D721Med (cell line): ENCODE results near the gene NLK.
"Not testable (repeated sequence)": the region's sequence is repeated elsewhere in the genome, so short reads cannot be mapped to it uniquely, and the experiment has no call there.

Source experiments
- DNase-seq: peaks from one replicate; pipeline ENCODE4 v3.0.0; 2011; ENCODE audit warnings: low spot score; ENCODE audit not compliant: insufficient read length
- FAIRE-seq: peaks from 2 replicates; lab custom pipeline; 2011; peaks lifted over from hg19 to GRCh38; lab: Jason Lieb, UNC
- TF ChIP-seq, protein P1 (sequence below): IDR thresholded peaks from 2 replicates; pipeline ENCODE4 v1.5.1; 2012; ENCODE audit warnings: mild to moderate bottlenecking, control low read depth; ENCODE audit not compliant: insufficient read depth; ENCODE audit errors: missing control alignments

Gene NLK

DNA sequence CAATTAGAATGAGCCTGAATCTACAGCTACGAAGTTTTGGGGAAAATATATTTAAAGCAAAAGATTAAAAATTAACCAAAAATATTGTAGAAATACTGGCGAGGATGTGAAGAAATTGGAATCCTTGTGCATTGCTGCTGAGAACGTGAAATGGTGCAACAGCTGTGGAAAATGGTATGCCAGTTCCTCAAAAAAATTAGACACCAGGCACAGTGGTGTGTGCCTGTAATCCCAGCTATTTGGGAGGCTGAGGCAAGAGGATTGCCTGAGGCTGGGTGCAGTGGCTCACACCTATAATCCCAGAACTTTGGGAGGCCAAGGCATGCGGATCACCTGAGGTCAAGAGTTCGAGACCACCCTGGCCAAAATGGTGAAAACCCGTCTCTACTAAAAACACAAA, 156.6 kb downstream of the NLK start:
- TF ChIP-seq, protein P1, sequence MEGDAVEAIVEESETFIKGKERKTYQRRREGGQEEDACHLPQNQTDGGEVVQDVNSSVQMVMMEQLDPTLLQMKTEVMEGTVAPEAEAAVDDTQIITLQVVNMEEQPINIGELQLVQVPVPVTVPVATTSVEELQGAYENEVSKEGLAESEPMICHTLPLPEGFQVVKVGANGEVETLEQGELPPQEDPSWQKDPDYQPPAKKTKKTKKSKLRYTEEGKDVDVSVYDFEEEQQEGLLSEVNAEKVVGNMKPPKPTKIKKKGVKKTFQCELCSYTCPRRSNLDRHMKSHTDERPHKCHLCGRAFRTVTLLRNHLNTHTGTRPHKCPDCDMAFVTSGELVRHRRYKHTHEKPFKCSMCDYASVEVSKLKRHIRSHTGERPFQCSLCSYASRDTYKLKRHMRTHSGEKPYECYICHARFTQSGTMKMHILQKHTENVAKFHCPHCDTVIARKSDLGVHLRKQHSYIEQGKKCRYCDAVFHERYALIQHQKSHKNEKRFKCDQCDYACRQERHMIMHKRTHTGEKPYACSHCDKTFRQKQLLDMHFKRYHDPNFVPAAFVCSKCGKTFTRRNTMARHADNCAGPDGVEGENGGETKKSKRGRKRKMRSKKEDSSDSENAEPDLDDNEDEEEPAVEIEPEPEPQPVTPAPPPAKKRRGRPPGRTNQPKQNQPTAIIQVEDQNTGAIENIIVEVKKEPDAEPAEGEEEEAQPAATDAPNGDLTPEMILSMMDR: no peak
- FAIRE-seq (no peak), DNase-seq (no peak)

DNA sequence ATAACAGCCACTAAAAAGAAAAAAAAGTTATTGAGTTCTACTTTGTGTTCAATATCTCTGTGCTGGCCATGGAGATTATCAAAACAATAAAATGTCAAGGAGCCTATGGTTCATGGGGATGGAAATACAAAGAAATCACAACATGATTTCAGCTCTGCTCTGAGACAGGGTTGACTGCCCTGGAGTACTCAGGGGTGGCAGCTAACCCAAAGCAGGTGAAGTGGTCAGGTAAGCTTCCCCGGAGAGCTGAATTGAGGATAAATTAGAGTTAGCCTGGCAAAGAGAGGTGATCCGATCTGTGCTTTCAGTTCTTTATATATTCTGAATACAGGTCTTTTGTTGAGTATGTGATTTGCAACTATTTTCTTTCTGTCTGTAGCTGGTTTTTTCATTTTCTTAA, 157.3 kb downstream of the NLK start:
- DNase-seq (no peak), FAIRE-seq (no peak)
- TF ChIP-seq, protein P1: no peak

DNA sequence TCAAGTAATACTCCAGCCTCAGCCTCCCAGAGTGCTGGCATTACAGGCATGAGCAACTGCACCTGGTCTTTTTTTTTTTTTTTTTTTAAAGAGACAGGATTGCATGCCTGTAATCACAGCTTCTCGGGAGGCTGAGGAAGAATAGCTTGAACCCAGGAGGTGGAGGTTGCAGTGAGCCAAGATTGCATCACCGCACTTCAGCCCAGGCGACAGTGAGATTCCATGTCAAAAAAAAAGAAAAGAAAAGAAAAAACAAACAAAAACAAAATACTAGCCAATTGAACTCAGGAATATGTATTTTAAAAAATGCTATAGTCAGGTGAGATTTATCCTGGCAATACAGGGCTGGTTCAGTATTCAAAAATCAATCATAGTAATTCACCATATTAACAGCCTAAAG, 158.8 kb downstream of the NLK start:
- no peak for FAIRE-seq
- no peak for DNase-seq
- TF ChIP-seq, protein P1: no peak

DNA sequence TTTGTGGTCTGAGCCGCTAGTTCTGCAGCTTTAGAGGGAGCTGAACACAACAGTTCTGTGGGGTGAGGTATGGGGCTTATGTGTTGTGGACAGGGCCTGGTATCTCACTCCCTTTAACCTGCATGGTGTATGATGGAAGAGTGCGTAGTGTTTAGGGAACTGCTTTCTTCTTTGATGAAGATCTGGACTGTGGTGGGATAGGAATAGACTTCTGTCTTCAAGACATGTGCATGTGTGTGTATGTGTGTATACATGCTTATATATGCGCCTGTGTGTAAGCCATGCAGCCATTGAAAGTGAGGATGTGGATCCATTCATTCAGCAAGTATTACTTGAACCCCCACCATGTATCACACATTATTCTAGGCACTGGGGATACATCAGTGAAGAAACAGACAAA, 161.8 kb downstream of the NLK start:
- FAIRE-seq (peak; percentile 16), DNase-seq (no peak)
- TF ChIP-seq, protein P1: no peak

DNA sequence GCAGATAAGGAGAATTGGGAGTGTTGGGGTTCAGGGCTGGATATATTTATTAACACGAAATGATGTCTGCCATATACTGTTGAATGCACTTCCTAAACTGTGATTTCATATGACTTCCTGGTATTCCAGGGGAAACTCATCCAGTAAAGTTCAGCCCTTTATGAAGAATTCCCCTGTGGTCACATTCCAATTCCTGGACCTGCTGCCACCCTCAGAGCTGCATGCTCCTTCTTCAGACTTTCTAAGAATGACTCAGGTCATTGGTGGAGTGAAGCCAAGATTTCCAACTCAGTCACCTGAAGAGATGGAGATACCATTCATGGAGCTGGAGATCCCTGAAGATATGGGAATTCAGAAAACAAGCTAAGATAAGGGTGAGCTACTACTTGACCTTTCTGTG, 162.3 kb downstream of the NLK start:
- TF ChIP-seq, protein P1: no peak
- no peak for DNase-seq
- FAIRE-seq: peak; percentile 11

DNA sequence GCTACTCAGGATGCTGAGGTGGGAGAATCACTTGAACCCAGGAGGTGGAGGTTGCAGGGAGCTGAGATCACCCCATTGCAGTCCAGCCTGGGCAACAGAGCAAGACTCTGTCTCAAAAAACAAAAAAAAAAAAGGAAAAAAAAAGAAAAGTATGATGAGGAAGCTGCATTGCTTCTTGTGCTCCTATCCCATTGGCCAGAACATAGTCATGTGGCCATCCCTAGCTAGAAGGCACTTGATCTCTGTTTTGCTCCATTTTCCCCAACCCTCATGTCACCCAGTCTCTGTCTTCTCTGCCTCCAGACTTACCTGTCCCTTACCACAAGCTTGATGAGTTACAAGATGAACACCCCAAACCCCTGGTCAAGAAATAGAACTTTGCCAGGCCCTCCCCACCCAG, 163.8 kb downstream of the NLK start:
- no peak for DNase-seq
- TF ChIP-seq, protein P1: no peak
- no peak for FAIRE-seq

DNA sequence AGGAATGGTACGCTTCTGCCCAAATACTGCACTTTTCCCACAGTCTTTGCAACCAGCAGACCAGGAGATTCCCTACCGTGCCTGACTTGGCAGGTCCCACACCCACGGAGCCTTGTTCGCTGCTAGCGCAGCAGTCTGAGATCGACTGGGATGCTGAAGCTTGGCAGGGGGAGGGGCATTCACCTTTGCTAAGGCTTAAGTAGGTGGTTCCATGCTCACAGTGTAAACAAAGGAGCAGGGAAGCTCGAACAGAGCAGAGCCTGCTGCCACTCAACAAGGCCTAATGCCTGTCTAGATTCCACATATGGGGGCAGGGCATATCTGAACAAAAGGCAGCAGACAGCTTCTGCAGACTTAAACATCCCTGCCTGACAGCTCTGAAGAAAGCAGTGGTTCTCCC, 169.3 kb downstream of the NLK start:
- TF ChIP-seq, protein P1: no peak

DNA sequence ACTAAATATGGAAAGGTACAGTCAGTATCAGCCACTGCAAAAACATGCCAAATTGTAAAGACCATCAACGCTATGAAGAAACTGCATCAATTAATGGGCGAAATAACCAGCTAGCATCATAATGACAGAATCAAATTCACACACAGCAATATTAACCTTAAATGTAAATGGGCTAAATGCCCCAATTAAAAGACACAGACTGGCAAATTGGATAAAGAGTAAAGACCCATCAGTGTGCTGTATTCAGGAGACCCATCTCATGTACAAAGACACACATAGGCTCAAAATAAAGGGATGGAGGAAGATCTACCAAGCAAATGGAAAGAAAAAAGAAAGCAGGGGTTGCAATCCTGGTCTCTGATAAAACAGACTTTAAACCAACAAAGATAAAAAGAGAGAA, 171.1 kb downstream of the NLK start:
- DNase-seq, FAIRE-seq: not testable (repeated sequence)

More for the DNA sequence above, 169.3 kb downstream of the NLK start:
- FAIRE-seq (no peak), DNase-seq (no peak)
